ENCODE measurements around the gene RALGPS2.

- no peak for TF ChIP-seq CTCF (conservative IDR thresholded peaks at IDR 0.05; ENCODE audit: low read depth, low read length)
- no peak for TF ChIP-seq EZH2phosphoT487 (IDR thresholded peaks at IDR 0.05; ENCODE audit: borderline replicate concordance, low read length)
Observed at GRCh38 chr1:178932552-178932906, 207.5 kb downstream of the RALGPS2 start.

Measured in PC-3 (cell line).